ENCODE results near the gene HEXD.

- TF ChIP-seq ARNTL (CRISPR knock-in tag; IDR thresholded peaks at IDR 0.05; ENCODE audit: borderline replicate concordance, low read depth) (no peak), CSDC2 (CRISPR knock-in tag; IDR thresholded peaks at IDR 0.05) (no peak), SNAI2 (CRISPR knock-in tag; IDR thresholded peaks at IDR 0.05) (no peak), PATZ1 (CRISPR knock-in tag; IDR thresholded peaks at IDR 0.05; ENCODE audit: borderline replicate concordance) (no peak), ISL1 (CRISPR knock-in tag; IDR thresholded peaks at IDR 0.05) (no peak), ZNF8 (CRISPR knock-in tag; IDR thresholded peaks at IDR 0.05) (no peak), TSHZ2 (CRISPR knock-in tag; IDR thresholded peaks at IDR 0.05) (no peak)
These were observed 31.2 kb downstream of the HEXD start for GRCh38 chr17:82449131-82449882.
